Measurements from ENCODE around the gene ATXN7L1.

The ATXN7L1 gene

DNA sequence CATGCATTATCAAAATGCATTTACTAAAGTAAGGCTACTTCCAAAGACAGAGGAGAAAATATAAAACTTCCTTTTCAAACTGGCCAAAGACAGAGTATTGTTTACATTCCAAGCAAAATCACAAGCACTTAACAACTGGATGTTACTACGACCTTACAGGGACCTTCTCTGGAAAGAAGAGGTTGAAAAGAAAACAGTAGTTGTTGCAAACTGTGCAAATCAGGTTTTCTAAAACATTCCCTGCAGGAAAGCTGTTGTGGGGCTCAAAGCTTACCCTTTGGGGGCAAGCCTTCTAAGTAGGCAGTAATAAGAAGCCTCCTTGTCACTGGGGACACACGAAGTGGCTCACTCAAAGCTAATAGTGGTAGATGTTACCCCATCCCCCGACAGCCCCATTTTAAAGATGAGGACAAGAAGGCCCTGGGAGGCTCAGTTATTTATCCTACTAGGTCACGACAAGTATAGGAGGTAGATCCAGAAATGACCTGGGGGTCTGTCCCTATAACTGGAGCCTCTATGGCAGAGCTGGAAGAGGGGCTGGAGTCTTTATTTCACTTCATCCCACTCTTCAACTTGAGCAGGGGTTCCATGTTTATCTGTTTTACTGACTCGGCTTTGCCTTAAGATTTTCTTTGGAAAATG lies 46.6 kb downstream of the ATXN7L1 start:
- H3K36me3 ChIP-seq (ENCODE audit: control insufficient read depth in 1 of 2, insufficient read depth in 2 of 2, low read length in 2 of 2) = no peaks in the 10 kb centered on the region
- no peak overlapping the region for H3K27ac ChIP-seq (ENCODE audit: low read depth, low read length)
- no peak overlapping the region for H3K9ac ChIP-seq (ENCODE audit: low read depth in 1 of 2, low read length in 2 of 2)
- no peaks in the 10 kb centered on the region for H3K9me3 ChIP-seq (ENCODE audit: control insufficient read depth in 1 of 2, low read length in 2 of 2)
- H3K4me3 ChIP-seq (ENCODE audit: low read depth in 1 of 2, low read length in 2 of 2) = no peak overlapping the region
- H3K4me1 ChIP-seq (ENCODE audit: control insufficient read depth in 1 of 2, insufficient read depth in 2 of 2, low read length in 2 of 2) = peaks cover 4 to 10% of the 10 kb centered on the region in 2 donors
- no peaks in the 10 kb centered on the region for H3K27me3 ChIP-seq (ENCODE audit: control insufficient read depth in 1 of 2, insufficient read depth in 2 of 2, low read length in 2 of 2)

- H3K27ac ChIP-seq (ENCODE audit: low read depth, low read length) = no peak overlapping the region
- no peaks in the 10 kb centered on the region for H3K9me3 ChIP-seq (ENCODE audit: control insufficient read depth in 1 of 2, low read length in 2 of 2)
- no peaks in the 10 kb centered on the region for H3K36me3 ChIP-seq (ENCODE audit: control insufficient read depth in 1 of 2, insufficient read depth in 2 of 2, low read length in 2 of 2)
- H3K4me1 ChIP-seq (ENCODE audit: control insufficient read depth in 1 of 2, insufficient read depth in 2 of 2, low read length in 2 of 2) = peaks cover 4 to 10% of the 10 kb centered on the region in 2 donors
- H3K4me3 ChIP-seq (ENCODE audit: low read depth in 1 of 2, low read length in 2 of 2) = no peak overlapping the region
- H3K27me3 ChIP-seq (ENCODE audit: control insufficient read depth in 1 of 2, insufficient read depth in 2 of 2, low read length in 2 of 2) = no peaks in the 10 kb centered on the region
- no peak overlapping the region for H3K9ac ChIP-seq (ENCODE audit: low read depth in 1 of 2, low read length in 2 of 2)
These were observed 48.3 kb downstream of the ATXN7L1 start for GRCh38 chr7:105828141-105828540.

DNA sequence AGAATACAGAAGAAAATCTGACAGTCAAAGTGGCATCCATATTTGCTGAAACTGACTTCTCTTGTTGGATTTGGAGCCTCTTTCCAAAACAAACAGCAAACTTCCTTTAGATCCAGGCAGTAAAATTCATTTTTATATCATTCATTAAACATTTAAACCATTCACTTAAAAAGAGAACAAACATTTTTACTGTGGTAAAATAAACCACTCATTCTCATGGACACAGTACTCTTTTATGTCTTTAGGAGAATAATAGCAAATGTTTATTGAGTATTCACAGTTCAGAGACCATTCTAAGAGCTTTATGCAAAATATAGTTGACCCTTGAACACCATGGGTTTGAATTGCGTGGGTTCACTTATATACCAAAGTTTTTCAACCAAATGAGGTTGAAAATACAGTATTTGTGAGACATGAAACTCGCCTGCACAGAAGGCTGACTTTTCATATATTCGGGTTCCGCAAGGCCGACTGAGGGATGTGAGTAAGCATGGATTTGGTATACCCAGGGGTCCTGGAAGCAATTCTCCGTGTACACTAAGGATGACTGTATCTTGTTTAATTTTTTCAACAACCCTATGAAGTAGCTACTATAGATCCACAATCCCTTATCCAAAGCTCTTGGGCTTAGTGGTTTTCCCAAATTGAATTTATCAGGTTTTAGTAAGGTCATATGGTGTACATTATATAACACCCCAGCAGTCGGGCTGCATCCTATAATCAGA lies 49.1 kb downstream of the ATXN7L1 start:
- Histone ChIP-seq H3K4me1 (ENCODE audit: control insufficient read depth in 1 of 2, insufficient read depth in 2 of 2, low read length in 2 of 2) (peaks cover 4 to 10% of the 10 kb centered on the region in 2 donors), H3K27ac (ENCODE audit: low read depth, low read length) (no peak overlapping the region), H3K27me3 (ENCODE audit: control insufficient read depth in 1 of 2, insufficient read depth in 2 of 2, low read length in 2 of 2) (no peaks in the 10 kb centered on the region)

GRCh38 chr7:105826143-105826542 lies 50.3 kb downstream of the ATXN7L1 start:
- H3K9me3 ChIP-seq (ENCODE audit: control insufficient read depth in 1 of 2, low read length in 2 of 2) = no peaks in the 10 kb centered on the region
- H3K4me3 ChIP-seq (ENCODE audit: low read depth in 1 of 2, low read length in 2 of 2) = no peak overlapping the region
- peaks cover 4 to 8% of the 10 kb centered on the region in 2 donors for H3K4me1 ChIP-seq (ENCODE audit: control insufficient read depth in 1 of 2, insufficient read depth in 2 of 2, low read length in 2 of 2)
- no peak overlapping the region for H3K27ac ChIP-seq (ENCODE audit: low read depth, low read length)
- H3K9ac ChIP-seq (ENCODE audit: low read depth in 1 of 2, low read length in 2 of 2) = no peak overlapping the region
- no peaks in the 10 kb centered on the region for H3K27me3 ChIP-seq (ENCODE audit: control insufficient read depth in 1 of 2, insufficient read depth in 2 of 2, low read length in 2 of 2)
- no peaks in the 10 kb centered on the region for H3K36me3 ChIP-seq (ENCODE audit: control insufficient read depth in 1 of 2, insufficient read depth in 2 of 2, low read length in 2 of 2)

More for the DNA sequence above, 49.1 kb downstream of the ATXN7L1 start:
- Histone ChIP-seq H3K36me3 (ENCODE audit: control insufficient read depth in 1 of 2, insufficient read depth in 2 of 2, low read length in 2 of 2) (no peaks in the 10 kb centered on the region), H3K9me3 (ENCODE audit: control insufficient read depth in 1 of 2, low read length in 2 of 2) (no peaks in the 10 kb centered on the region), H3K9ac (ENCODE audit: low read depth in 1 of 2, low read length in 2 of 2) (no peak overlapping the region), H3K4me3 (ENCODE audit: low read depth in 1 of 2, low read length in 2 of 2) (no peak overlapping the region)

DNA sequence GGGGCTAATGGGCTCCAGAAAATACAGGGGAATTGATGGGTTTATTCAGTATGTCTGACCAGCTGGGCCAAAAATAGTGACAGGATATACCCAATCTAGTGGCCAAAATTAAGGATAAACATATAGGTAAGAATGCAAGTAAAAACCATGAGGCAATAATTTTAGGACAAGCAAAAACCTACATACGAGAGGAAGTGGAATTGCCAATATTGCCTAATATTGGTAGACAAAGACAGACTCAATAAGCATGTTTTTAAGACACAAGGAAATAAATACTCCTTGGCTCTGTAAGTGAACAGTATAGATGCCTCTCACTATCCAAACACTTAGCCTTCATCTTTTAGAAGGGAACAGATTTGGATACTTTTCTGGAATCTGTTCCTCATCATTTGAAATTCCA lies 51.0 kb downstream of the ATXN7L1 start:
- Histone ChIP-seq H3K27me3 (ENCODE audit: control insufficient read depth in 1 of 2, insufficient read depth in 2 of 2, low read length in 2 of 2) (no peaks in the 10 kb centered on the region), H3K4me3 (ENCODE audit: low read depth in 1 of 2, low read length in 2 of 2) (no peak overlapping the region), H3K9ac (ENCODE audit: low read depth in 1 of 2, low read length in 2 of 2) (no peak overlapping the region), H3K9me3 (ENCODE audit: control insufficient read depth in 1 of 2, low read length in 2 of 2) (no peaks in the 10 kb centered on the region), H3K36me3 (ENCODE audit: control insufficient read depth in 1 of 2, insufficient read depth in 2 of 2, low read length in 2 of 2) (no peaks in the 10 kb centered on the region), H3K4me1 (ENCODE audit: control insufficient read depth in 1 of 2, insufficient read depth in 2 of 2, low read length in 2 of 2) (no peaks in the 10 kb centered on the region), H3K27ac (ENCODE audit: low read depth, low read length) (no peak overlapping the region)

DNA sequence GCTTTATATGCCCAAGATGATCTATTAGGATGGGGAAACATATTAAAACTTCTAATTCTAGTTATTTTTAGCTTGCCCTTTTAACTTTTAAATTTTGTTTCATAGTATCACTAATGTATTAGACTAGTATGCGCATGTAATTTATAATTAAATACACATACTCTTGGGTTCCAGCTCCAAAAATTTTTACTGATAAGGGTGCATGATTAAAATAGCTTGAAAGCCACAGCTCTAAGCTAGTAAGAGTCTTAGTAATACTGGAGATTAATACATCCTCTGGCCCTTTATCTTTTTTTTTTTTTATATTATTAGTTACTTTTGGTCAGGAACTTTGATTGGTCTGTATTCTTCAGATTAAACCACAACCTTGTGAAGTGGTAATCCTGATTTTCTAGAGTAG lies 53.6 kb downstream of the ATXN7L1 start:
- no peaks in the 10 kb centered on the region for H3K36me3 ChIP-seq (ENCODE audit: control insufficient read depth in 1 of 2, insufficient read depth in 2 of 2, low read length in 2 of 2)
- no peak overlapping the region for H3K4me3 ChIP-seq (ENCODE audit: low read depth in 1 of 2, low read length in 2 of 2)
- no peak overlapping the region for H3K27ac ChIP-seq (ENCODE audit: low read depth, low read length)
- H3K9ac ChIP-seq (ENCODE audit: low read depth in 1 of 2, low read length in 2 of 2) = no peak overlapping the region
- H3K9me3 ChIP-seq (ENCODE audit: control insufficient read depth in 1 of 2, low read length in 2 of 2) = no peaks in the 10 kb centered on the region
- no peaks in the 10 kb centered on the region for H3K27me3 ChIP-seq (ENCODE audit: control insufficient read depth in 1 of 2, insufficient read depth in 2 of 2, low read length in 2 of 2)
- H3K4me1 ChIP-seq (ENCODE audit: control insufficient read depth in 1 of 2, insufficient read depth in 2 of 2, low read length in 2 of 2) = no peaks in the 10 kb centered on the region

GRCh38 chr7:105821527-105821926 lies 54.9 kb downstream of the ATXN7L1 start:
- no peak overlapping the region for H3K4me3 ChIP-seq (ENCODE audit: low read depth in 1 of 2, low read length in 2 of 2)
- H3K4me1 ChIP-seq (ENCODE audit: control insufficient read depth in 1 of 2, insufficient read depth in 2 of 2, low read length in 2 of 2) = peaks cover 0 to 3% of the 10 kb centered on the region in 2 donors
- no peak overlapping the region for H3K27ac ChIP-seq (ENCODE audit: low read depth, low read length)
- no peaks in the 10 kb centered on the region for H3K9me3 ChIP-seq (ENCODE audit: control insufficient read depth in 1 of 2, low read length in 2 of 2)
- no peak overlapping the region for H3K9ac ChIP-seq (ENCODE audit: low read depth in 1 of 2, low read length in 2 of 2)
- H3K36me3 ChIP-seq (ENCODE audit: control insufficient read depth in 1 of 2, insufficient read depth in 2 of 2, low read length in 2 of 2) = no peaks in the 10 kb centered on the region
- no peaks in the 10 kb centered on the region for H3K27me3 ChIP-seq (ENCODE audit: control insufficient read depth in 1 of 2, insufficient read depth in 2 of 2, low read length in 2 of 2)

DNA sequence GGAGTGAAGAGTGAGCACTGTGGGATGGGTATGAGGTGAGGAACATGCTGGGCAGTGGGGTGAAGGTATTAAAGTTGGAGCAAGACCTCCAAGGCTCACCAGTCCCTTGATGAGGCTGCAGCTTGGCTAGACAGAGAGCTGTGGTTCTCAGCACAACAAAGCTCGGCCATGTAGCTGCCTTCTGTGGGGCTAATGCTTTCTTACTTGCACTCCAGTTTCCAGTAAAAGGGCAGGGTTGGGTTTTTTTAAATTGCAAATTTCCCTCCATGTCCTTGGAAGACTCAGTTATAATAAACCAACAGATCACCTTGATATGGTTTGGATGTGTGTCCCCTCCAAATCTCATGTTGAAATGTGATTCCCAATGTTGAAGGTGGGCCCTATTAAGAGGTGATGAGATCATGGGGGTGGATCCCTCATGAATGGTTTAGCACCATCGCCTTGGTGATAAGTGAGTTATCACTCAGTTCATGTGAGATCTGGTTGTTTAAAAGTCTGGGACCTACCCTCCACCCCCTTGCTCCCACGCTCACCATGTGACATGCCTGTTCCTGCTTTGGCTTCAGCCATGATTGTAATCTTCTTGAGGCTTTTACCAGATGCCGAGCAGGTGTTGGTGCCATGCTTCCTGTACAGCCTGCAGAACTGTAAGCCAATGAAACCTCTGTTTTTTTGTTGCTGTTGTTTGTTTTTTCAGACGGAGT lies 55.9 kb downstream of the ATXN7L1 start:
- H3K4me1 ChIP-seq (ENCODE audit: control insufficient read depth in 1 of 2, insufficient read depth in 2 of 2, low read length in 2 of 2) = peaks cover 0 to 4% of the 10 kb centered on the region in 2 donors
- H3K27me3 ChIP-seq (ENCODE audit: control insufficient read depth in 1 of 2, insufficient read depth in 2 of 2, low read length in 2 of 2) = no peaks in the 10 kb centered on the region
- no peak overlapping the region for H3K27ac ChIP-seq (ENCODE audit: low read depth, low read length)
- H3K36me3 ChIP-seq (ENCODE audit: control insufficient read depth in 1 of 2, insufficient read depth in 2 of 2, low read length in 2 of 2) = no peaks in the 10 kb centered on the region
- H3K9ac ChIP-seq (ENCODE audit: low read depth in 1 of 2, low read length in 2 of 2) = no peak overlapping the region
- no peak overlapping the region for H3K4me3 ChIP-seq (ENCODE audit: low read depth in 1 of 2, low read length in 2 of 2)
- H3K9me3 ChIP-seq (ENCODE audit: control insufficient read depth in 1 of 2, low read length in 2 of 2) = no peaks in the 10 kb centered on the region

GRCh38 chr7:105819559-105819958 lies 56.8 kb downstream of the ATXN7L1 start:
- H3K9me3 ChIP-seq (ENCODE audit: control insufficient read depth in 1 of 2, low read length in 2 of 2) = no peaks in the 10 kb centered on the region
- H3K27ac ChIP-seq (ENCODE audit: low read depth, low read length) = no peak overlapping the region
- no peak overlapping the region for H3K9ac ChIP-seq (ENCODE audit: low read depth in 1 of 2, low read length in 2 of 2)
- no peaks in the 10 kb centered on the region for H3K36me3 ChIP-seq (ENCODE audit: control insufficient read depth in 1 of 2, insufficient read depth in 2 of 2, low read length in 2 of 2)
- H3K27me3 ChIP-seq (ENCODE audit: control insufficient read depth in 1 of 2, insufficient read depth in 2 of 2, low read length in 2 of 2) = no peaks in the 10 kb centered on the region
- no peak overlapping the region for H3K4me3 ChIP-seq (ENCODE audit: low read depth in 1 of 2, low read length in 2 of 2)
- peaks cover 0 to 4% of the 10 kb centered on the region in 2 donors for H3K4me1 ChIP-seq (ENCODE audit: control insufficient read depth in 1 of 2, insufficient read depth in 2 of 2, low read length in 2 of 2)

DNA sequence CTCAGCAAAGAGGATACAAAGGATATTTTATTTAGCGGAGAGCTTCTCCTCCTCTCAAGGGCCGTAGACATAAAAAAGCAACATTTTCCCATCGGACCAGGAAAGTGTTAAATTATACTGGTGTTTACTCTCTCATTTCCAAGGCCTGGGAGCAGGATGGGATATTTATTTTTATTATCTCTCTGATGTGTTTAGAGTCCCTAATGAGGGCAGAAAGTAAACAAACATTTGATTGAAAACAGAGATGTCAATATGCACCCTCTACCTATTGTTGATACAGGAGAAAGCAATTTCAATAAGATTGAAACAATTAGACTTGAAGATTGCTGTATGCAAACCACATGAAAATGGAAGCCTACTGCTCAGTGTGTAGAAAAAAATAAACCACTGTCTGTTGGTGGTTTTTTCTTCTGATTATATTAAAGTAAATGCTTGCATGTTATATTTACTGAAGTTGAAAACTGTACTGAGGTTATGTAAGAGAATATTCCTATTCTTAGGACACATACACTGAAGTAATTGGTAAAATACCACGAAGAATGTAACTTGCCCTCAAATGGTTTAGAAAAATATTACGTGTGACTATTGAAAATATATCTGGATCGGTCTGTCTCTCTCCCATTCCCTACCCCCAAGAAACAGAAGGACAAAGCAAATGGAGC lies 59.3 kb downstream of the ATXN7L1 start:
- Histone ChIP-seq H3K36me3 (ENCODE audit: control insufficient read depth in 1 of 2, insufficient read depth in 2 of 2, low read length in 2 of 2) (no peaks in the 10 kb centered on the region), H3K4me1 (ENCODE audit: control insufficient read depth in 1 of 2, insufficient read depth in 2 of 2, low read length in 2 of 2) (peaks cover 0 to 4% of the 10 kb centered on the region in 2 donors), H3K27me3 (ENCODE audit: control insufficient read depth in 1 of 2, insufficient read depth in 2 of 2, low read length in 2 of 2) (no peaks in the 10 kb centered on the region), H3K4me3 (ENCODE audit: low read depth in 1 of 2, low read length in 2 of 2) (no peak overlapping the region), H3K27ac (ENCODE audit: low read depth, low read length) (no peak overlapping the region), H3K9ac (ENCODE audit: low read depth in 1 of 2, low read length in 2 of 2) (no peak overlapping the region), H3K9me3 (ENCODE audit: control insufficient read depth in 1 of 2, low read length in 2 of 2) (no peaks in the 10 kb centered on the region)

All from duodenal mucosa (tissue), 2 donors.